Omental fat pad (tissue), 4 donors: Measurements from ENCODE around the gene L3MBTL3. TPM values are rescaled to one million over a fixed set of nuclear protein-coding genes. Genes with fewer than 3 reads are reported as not detected.

Source experiments
- ATAC-seq: fragments of 150-250 bp; one replicate; pipeline ENCODE4 v1.9.1; 2016; ENCODE audit warnings: mild to moderate bottlenecking, moderate library complexity; ENCODE audit not compliant: low FRiP score
- DNase-seq: peaks from one replicate; pipeline ENCODE4 v3.0.0-alpha.2; 2019; ENCODE audit warnings: low spot score
- total RNA-seq, 4 donors: library from RNA; depleted of rRNA; stranded (reverse); fragments of >200 nt; gene quantifications; one replicate each; pipeline ENCODE4 v1.1.0, GENCODE V29; 2016
- TF ChIP-seq, protein P1 (sequence below), 3 donors: fragments of 450-650 bp; IDR thresholded peaks; one replicate each; pipeline ENCODE4 v1.5.1; 2016 to 2017; ENCODE audit warnings: antibody characterized with exemption in 3 of 3, mild to moderate bottlenecking in 3 of 3, moderate library complexity in 2 of 3

The L3MBTL3 gene
- total RNA-seq, 4 donors from 2014 or later: 6.9 to 22.2 (median 8.0) TPM

DNA sequence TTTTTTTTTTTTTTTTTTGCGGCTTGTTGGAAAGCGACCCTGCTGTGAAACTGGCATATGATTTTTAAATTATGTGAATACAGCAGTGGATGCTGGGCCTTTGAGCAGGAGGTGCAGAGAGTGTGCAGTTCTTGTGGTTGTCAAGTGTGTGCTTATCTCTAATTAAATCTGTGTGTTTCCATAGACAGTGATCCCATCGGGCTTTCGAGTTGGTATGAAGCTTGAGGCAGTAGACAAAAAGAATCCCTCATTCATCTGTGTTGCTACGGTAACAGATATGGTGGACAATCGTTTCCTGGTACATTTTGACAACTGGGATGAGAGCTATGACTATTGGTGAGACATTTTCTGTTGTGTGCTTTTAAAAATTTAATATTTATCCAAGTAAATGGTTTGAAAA is 52.4 kb downstream of the L3MBTL3 start:
- TF ChIP-seq, protein P1, sequence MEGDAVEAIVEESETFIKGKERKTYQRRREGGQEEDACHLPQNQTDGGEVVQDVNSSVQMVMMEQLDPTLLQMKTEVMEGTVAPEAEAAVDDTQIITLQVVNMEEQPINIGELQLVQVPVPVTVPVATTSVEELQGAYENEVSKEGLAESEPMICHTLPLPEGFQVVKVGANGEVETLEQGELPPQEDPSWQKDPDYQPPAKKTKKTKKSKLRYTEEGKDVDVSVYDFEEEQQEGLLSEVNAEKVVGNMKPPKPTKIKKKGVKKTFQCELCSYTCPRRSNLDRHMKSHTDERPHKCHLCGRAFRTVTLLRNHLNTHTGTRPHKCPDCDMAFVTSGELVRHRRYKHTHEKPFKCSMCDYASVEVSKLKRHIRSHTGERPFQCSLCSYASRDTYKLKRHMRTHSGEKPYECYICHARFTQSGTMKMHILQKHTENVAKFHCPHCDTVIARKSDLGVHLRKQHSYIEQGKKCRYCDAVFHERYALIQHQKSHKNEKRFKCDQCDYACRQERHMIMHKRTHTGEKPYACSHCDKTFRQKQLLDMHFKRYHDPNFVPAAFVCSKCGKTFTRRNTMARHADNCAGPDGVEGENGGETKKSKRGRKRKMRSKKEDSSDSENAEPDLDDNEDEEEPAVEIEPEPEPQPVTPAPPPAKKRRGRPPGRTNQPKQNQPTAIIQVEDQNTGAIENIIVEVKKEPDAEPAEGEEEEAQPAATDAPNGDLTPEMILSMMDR (IDR thresholded peaks at IDR 0.05): no peak
- ATAC-seq: no peak
- no peak for DNase-seq

- TF ChIP-seq, protein P1 (IDR thresholded peaks at IDR 0.05): no peak
- ATAC-seq (no peak), DNase-seq (no peak)
Measured at GRCh38 chr6:130075879-130076460, 57.6 kb downstream of the L3MBTL3 start.

DNA sequence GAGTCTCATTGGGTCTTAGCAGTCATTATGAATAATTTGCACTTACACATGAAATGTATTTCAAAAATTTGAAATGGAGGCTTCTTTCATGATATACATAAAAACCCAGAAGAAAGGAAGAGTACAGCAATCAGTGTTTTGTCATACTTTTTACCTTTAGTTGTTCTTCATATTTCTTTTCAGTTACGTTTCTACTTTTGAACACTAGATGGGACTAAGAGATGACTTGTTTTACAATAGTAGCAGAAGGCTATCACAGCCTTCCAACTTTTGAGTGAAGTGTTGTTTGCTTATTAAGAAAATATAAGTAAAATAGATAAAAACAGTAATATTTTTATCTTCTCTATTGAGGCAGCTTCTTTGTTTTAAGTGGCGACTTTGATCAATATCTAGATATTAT is 58.1 kb downstream of the L3MBTL3 start:
- ATAC-seq (no peak), DNase-seq (no peak)
- TF ChIP-seq, protein P1 (IDR thresholded peaks at IDR 0.05): no peak

DNA sequence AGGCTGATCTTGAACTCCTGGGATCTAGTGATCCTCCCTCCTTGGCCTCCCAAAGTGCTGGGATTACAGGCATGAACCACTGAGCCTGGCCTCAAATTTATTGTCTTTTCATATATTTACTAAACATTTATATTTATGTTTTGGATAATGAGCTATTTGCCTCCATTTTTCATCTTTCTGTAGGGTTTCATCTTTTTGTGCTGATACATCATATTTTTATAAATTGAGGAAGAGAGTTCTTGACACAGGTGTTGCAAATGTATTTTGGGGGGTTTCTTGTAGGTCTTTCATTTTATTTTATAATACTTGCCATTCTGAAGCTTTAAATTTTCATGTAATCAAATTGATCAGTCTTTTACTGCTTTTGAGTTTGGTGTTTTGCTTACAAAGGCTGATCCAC is 72.4 kb downstream of the L3MBTL3 start:
- DNase-seq (no peak), ATAC-seq (no peak)
- TF ChIP-seq, protein P1 (IDR thresholded peaks at IDR 0.05): no peak

DNA sequence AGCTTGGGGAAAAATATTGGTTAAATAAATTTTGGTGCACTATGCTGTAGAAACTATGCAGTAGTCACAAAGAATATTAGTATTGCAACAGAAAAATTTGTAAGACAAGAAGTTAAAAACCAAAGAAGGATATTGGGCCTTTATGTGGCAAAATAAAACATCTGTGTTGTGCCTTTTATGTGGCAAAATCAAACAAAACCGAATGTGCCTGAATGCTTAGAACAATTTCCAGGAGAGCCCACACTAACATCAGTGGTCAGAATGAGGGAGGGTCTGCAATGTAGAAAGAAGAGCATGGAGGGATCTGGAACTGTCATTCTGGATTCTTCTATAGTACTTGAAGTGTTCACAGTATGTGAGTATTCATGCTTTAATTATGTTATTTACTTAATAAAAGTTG is 75.2 kb downstream of the L3MBTL3 start:
- TF ChIP-seq, protein P1 (IDR thresholded peaks at IDR 0.05): no peak
- ATAC-seq: no peak

GRCh38 chr6:130098317-130098716 is 79.9 kb downstream of the L3MBTL3 start:
- ATAC-seq (no peak), DNase-seq (no peak)
- TF ChIP-seq, protein P1 (IDR thresholded peaks at IDR 0.05): no peak

More for the DNA sequence above, 75.2 kb downstream of the L3MBTL3 start:
- no peak for DNase-seq

DNA sequence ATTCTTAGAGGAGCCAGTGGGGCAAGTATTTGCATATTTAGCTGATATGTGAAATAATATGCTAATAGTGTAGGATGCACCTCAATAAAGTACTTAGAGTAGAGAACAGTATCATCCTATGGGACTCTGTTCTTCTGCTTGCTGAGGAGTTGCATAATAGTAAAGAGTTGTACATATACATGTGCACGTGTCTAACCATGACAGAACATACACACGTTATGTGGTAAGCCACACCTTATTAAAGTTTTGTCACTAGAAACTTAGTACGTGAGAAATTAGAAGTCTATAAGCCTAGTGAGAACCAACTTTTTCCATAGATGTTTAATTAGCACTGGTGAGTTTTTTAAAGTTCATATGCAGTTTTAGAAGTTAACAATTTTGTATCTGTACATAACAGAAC is 80.7 kb downstream of the L3MBTL3 start:
- DNase-seq (no peak), ATAC-seq (no peak)
- TF ChIP-seq, protein P1 (IDR thresholded peaks at IDR 0.05): no peak
